Measurements from ENCODE around the gene ERICH6.

The ERICH6 gene

DNA sequence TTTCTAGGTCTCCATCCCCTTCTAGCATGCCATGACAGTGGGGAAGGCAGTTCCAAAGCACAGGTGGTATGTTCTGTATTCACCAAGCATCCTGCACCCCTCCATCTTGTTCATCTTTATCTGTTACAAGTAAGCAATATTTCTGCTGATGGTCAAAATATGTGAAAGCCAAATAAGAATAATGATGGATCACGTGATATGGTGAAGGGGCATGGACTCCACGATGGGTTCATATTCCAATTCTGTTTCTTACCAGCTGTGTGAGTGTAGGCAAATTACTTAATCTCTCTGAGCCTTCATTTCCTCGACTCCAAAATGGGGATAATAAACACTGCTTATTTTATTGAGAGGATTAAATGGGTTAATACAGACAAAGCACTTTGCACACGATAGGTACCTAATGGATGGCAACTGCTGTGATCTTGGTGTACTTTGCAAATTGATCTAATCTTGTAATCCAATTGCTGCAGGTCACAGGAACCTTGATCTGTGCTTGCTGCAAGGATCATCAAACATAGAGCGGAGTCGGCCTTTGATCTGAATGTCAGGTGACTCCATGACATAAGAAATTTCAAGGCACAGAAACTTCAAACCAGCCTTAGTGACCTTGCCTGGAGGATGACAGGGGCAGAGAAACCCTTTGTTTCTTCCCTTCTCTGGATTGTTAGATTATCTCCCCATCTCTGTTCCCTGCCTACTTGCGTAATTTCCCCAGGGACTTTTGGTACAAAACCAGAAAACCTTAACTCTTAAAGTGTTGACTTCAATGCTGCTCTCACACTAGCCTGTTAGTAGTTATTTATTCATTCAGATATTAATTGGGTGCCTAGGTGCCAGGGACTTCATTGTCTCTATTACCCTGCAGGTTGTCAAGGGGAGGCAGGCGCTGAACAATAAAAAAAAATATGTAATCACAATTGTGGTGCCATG lies 33.4 kb upstream of the ERICH6 start:
- H3K4me3 ChIP-seq (ENCODE audit: low read depth, low read length): no peak overlapping the region
- TF ChIP-seq, protein P1, sequence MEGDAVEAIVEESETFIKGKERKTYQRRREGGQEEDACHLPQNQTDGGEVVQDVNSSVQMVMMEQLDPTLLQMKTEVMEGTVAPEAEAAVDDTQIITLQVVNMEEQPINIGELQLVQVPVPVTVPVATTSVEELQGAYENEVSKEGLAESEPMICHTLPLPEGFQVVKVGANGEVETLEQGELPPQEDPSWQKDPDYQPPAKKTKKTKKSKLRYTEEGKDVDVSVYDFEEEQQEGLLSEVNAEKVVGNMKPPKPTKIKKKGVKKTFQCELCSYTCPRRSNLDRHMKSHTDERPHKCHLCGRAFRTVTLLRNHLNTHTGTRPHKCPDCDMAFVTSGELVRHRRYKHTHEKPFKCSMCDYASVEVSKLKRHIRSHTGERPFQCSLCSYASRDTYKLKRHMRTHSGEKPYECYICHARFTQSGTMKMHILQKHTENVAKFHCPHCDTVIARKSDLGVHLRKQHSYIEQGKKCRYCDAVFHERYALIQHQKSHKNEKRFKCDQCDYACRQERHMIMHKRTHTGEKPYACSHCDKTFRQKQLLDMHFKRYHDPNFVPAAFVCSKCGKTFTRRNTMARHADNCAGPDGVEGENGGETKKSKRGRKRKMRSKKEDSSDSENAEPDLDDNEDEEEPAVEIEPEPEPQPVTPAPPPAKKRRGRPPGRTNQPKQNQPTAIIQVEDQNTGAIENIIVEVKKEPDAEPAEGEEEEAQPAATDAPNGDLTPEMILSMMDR (IDR thresholded peaks at IDR 0.05; ENCODE audit: control insufficient read depth, extremely low read depth, insufficient read depth): no peak
- no peak for DNase-seq (ENCODE audit: low read depth)

DNA sequence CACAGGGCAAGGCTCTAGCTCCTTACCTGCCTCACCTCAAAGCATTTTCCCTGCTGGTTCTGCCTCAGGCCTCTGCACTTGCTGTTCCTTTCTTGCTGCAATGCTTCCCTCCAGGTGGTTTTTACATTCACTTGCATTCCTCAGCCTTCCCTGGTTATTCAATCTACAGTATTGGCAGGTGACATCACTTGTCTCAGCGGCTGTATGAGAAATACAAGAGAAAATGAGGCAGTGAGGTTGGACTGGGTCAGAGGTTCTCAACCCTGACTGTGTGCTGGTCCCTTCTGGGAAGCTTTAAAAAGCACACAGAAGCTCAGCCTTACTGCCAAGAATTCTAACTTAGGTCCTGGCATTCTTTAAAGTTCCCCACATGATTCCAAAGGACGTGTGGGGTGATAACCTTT lies 32.6 kb upstream of the ERICH6 start:
- TF ChIP-seq, protein P1 (IDR thresholded peaks at IDR 0.05; ENCODE audit: control insufficient read depth, extremely low read depth, insufficient read depth): no peak

DNA sequence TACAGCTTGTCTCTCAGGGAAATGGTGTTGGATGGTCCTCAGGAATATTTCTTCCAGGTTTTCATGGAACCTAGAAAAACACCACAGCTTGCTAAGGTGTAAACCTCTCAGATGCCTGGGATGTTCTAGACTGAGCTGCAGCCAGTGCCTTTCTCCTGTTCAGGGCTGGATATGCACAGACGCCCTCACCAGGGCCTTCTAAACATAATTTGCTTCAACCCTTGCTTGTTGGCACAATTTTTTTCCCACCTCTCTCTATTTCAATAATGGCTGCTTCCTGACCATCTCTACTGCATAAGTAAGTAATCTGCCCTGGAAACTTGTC lies 31.0 kb upstream of the ERICH6 start:
- no peak overlapping the region for H3K4me3 ChIP-seq (ENCODE audit: low read depth, low read length)
- DNase-seq (ENCODE audit: low read depth): no peak
- TF ChIP-seq, protein P1 (IDR thresholded peaks at IDR 0.05; ENCODE audit: control insufficient read depth, extremely low read depth, insufficient read depth): no peak

More for the DNA sequence above, 32.6 kb upstream of the ERICH6 start:
- no peak overlapping the region for H3K4me3 ChIP-seq (ENCODE audit: low read depth, low read length)
- no peak for DNase-seq (ENCODE audit: low read depth)

DNA sequence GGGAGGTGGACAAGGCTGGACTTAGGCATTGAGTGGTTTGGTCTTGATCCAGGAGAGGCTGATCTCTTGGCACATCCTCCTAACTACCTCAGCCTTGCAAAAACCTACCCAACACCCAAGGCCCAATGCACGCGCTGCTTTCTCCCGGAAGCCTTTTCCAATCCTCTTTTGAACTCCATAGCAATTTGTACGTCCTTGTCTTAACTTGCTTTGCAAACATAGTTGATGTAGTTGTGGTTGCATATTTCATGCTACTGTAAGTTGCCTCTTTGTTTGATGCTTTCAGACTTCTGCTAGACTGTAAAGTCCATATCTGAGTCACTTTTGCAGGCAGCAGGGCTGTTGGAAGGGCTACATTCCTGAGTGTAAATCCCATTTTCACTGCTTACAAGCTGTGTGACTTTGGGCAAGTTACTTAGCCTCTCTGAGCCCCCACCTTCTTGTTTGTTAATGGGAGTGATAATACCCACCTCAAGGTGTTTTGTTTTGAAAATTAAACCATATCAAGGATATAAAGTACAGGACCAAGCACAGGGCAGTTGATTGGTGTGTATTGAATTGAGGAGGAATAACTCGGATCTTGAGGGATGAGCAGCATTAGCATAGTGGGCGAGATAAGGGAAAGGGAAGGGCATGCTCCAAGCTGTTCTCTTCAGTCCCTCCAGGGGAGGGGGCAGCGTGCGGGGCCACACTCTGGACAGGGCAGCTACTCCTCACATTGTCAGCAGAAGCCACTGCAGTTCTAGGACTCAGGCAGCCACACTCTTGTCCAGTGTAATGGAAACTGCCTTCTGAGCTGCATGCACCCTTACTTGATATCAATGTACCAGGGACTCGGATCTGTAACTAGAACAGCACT lies 30.4 kb upstream of the ERICH6 start:
- no peak overlapping the region for H3K4me3 ChIP-seq (ENCODE audit: low read depth, low read length)
- no peak for DNase-seq (ENCODE audit: low read depth)
- TF ChIP-seq, protein P1 (IDR thresholded peaks at IDR 0.05; ENCODE audit: control insufficient read depth, extremely low read depth, insufficient read depth): no peak

DNA sequence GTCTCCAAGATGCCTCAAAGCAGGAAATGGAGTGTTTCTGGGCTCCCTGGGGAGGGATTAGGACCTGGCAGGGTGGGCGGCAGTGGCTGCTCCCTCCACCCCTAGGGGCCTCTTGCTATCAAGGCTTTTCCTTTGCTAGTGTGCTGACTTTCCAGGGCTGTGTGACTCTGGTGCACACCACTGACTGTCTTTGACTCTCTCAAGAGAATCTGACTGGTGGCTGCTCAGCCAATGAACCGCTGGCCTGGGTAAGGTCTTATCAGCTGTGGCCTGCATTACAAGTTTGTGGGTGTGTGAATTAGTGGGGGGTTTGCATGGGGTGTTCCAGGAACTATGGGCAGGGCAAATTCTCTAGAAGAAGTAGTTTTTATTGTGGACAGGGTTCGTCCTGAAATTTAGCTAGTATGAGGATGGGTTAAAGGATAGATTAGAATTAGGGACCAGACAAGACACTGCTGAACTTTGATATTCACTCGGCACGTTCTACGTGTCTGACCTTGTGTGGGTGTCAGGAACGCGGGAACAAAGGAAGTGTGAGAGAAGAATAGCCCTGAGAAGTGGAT lies 29.7 kb upstream of the ERICH6 start:
- TF ChIP-seq, protein P1 (IDR thresholded peaks at IDR 0.05; ENCODE audit: control insufficient read depth, extremely low read depth, insufficient read depth): no peak
- no peak for DNase-seq (ENCODE audit: low read depth)
- no peak overlapping the region for H3K4me3 ChIP-seq (ENCODE audit: low read depth, low read length)

DNA sequence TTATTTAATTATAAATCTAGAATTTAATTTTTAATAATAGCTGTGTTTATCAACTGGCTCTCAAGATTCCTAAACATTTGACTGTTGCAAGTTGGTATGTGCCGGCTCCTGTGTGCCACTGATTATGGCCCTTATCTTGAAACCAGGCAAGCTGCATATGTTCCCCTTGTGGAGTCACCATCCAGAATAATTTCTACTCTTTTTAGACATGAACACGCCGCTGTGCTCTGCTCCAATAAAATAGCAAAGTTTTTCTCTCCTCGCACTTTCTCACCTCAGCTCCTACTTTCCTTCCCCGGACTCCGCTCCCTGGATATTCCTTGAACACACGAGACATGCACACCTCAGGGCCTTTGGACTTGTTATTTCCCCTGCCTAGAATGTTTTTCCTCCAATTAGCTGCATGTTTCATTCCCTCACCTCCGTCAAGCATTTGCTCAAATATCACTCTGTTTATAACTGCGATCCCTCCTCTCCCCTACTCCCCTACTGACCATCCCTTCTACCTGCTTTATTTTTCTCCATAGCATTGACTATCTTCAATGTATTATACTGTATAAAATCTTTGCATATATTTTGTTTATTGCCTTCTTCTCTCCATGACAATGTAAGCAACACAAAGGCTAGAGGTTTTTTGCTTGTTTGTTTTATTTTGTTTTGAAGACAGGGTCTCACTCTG lies 26.1 kb upstream of the ERICH6 start:
- DNase-seq (ENCODE audit: low read depth): no peak
- H3K4me3 ChIP-seq (ENCODE audit: low read depth, low read length): no peak overlapping the region
- TF ChIP-seq, protein P1 (IDR thresholded peaks at IDR 0.05; ENCODE audit: control insufficient read depth, extremely low read depth, insufficient read depth): no peak
